GM19397 (cell line): ENCODE results near the gene SMIM45.

ENCODE experiments used
- ATAC-seq: cut with Tn5 transposase; IDR thresholded peaks from one replicate; pipeline ENCODE4 v1.9.1; 2021; ENCODE audit warnings: mild to moderate bottlenecking, moderate library complexity; ENCODE audit not compliant: unreplicated experiment

The SMIM45 gene

GRCh38 chr22:41998361-41999261, 46.7 kb downstream of the SMIM45 start, which contains the start of gene WBP2NL:
Gene WBP2NL, plus strand, starts transcription at chr22:41998788. Its CDS starts 31 bp downstream, at chr22:41998819.
- peak; percentile 84 for ATAC-seq

DNA sequence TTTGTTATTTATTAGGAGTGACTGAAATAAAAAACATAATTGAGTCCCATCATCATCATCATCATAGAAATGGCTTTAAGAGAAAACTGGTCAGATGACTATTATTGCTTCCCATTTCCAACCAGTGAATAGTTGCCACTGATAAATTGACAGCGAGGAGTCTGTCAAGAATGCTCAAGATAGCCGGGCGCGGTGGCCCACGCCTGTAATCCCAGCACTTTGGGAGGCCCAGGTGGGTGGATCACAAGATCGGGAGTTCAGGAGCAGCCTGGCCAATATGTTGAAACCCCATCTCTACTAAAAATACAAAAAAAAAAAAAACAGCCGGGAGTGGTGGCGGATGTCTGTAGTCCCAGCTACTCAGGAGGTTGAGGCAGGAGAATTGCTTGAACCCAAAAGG, 48.5 kb downstream of the SMIM45 start:
- ATAC-seq, result no peak

- no peak for ATAC-seq
These were observed 49.2 kb downstream of the SMIM45 start for GRCh38 chr22:42001121-42001520.

- ATAC-seq, result no peak
These were observed 49.8 kb downstream of the SMIM45 start for GRCh38 chr22:42001706-42002105.

GRCh38 chr22:42007922-42008321, 56.0 kb downstream of the SMIM45 start:
- no peak for ATAC-seq
